H1 (cell line): ENCODE measurements around the gene ARHGAP6. TPM values are rescaled to one million over a fixed set of nuclear protein-coding genes. Genes with fewer than 3 reads are reported as not detected.

ENCODE experiments used
- CTCF ChIA-PET: fragments of 300-600 bp; sonication (Branson Sonifier 250); formaldehyde crosslinking; loops from one replicate; lab custom pipeline; 2021; ENCODE audit not compliant: partially characterized antibody; lab: Charles Lee
- POLR2A ChIA-PET: fragments of 300-600 bp; sonication (Branson Sonifier 250); formaldehyde crosslinking; loops from one replicate; lab custom pipeline; 2021; ENCODE audit warnings: inconsistent platforms; ENCODE audit not compliant: partially characterized antibody; lab: Charles Lee
- DNase-seq, 2 experiments: peaks; one replicate each; pipeline versions ENCODE4 v3.0.0 to v3.0.0-alpha.2; 2010 to 2022; ENCODE audit warnings: low spot score in 2 of 2, low read depth in 1 of 2, mixed read lengths in 1 of 2
- FAIRE-seq: peaks from 2 replicates; lab custom pipeline; 2011; peaks lifted over from hg19 to GRCh38; lab: Jason Lieb, UNC
- H2AFZ ChIP-seq: 2 replicates; pipeline ENCODE4 v1.8.1; 2012; ENCODE audit warnings: low read length, inconsistent platforms
- H2AK5ac ChIP-seq: 2 replicates; pipeline ENCODE4 v1.6.1; 2013; ENCODE audit warnings: low read depth, low read length
- H2BK120ac ChIP-seq: replicated peaks from 2 replicates; pipeline ENCODE3; 2013; ENCODE audit warnings: low read depth, low read length, inconsistent platforms
- H2BK12ac ChIP-seq: 2 replicates; pipeline ENCODE4 v1.6.1; 2013; ENCODE audit warnings: low read depth, low read length
- H2BK15ac ChIP-seq: 2 replicates; pipeline ENCODE4 v1.6.1; 2013; ENCODE audit warnings: low read length
- H2BK20ac ChIP-seq: 2 replicates; pipeline ENCODE4 v1.6.1; 2013; ENCODE audit warnings: low read length
- H2BK5ac ChIP-seq: 2 replicates; pipeline ENCODE4 v1.6.1; 2013; ENCODE audit warnings: low read depth, low read length
- H3K14ac ChIP-seq: 2 replicates; pipeline ENCODE4 v1.6.1; 2013; ENCODE audit warnings: inconsistent platforms; ENCODE audit not compliant: insufficient read length
- H3K18ac ChIP-seq: 2 replicates; pipeline ENCODE4 v1.6.1; 2013; ENCODE audit warnings: low read length; ENCODE audit errors: extremely low read depth
- H3K23ac ChIP-seq: 2 replicates; pipeline ENCODE4 v1.6.1; 2013; ENCODE audit warnings: inconsistent platforms; ENCODE audit not compliant: insufficient read length
- H3K23me2 ChIP-seq: 2 replicates; pipeline ENCODE4 v1.6.1; 2013; ENCODE audit warnings: low read depth, low read length
- H3K27ac ChIP-seq: 2 replicates; pipeline ENCODE4 v1.6.1; 2011; ENCODE audit warnings: low read depth, low read length, inconsistent platforms
- H3K27me3 ChIP-seq, 4 experiments: replicated peaks in 1 of 4; 1 replicate in 1 of 4; 2 replicates in 3 of 4; pipeline versions ENCODE4 v1.6.1 to v1.8.1; 2011 to 2013; ENCODE audit warnings: low read length in 3 of 4, mild to moderate bottlenecking in 3 of 4, inconsistent platforms in 2 of 4, mixed read lengths in 2 of 4, moderate library complexity in 1 of 4; ENCODE audit not compliant: control insufficient read depth in 3 of 4, insufficient read depth in 3 of 4; ENCODE audit errors: extremely low read depth in 1 of 4
- H3K36me3 ChIP-seq, 4 experiments: 2 replicates each; pipeline versions ENCODE4 v1.6.1 to v1.8.1; 2011 to 2013; ENCODE audit warnings: mild to moderate bottlenecking in 4 of 4, low read length in 3 of 4, moderate library complexity in 2 of 4, control low read depth in 1 of 4, inconsistent platforms in 1 of 4; ENCODE audit not compliant: insufficient read depth in 4 of 4, control insufficient read depth in 2 of 4
- H3K4ac ChIP-seq: replicated peaks from 2 replicates; pipeline ENCODE3; 2013; ENCODE audit warnings: low read length, low read depth, mixed read lengths, inconsistent platforms; ENCODE audit not compliant: insufficient read length
- H3K4me1 ChIP-seq, 4 experiments: replicated peaks in 1 of 4; 1 replicate in 1 of 4; 2 replicates in 3 of 4; pipeline versions ENCODE4 v1.6.1 to v1.8.1; 2011 to 2013; ENCODE audit warnings: low read length in 3 of 4, inconsistent platforms in 2 of 4, mixed read lengths in 1 of 4; ENCODE audit not compliant: insufficient read depth in 4 of 4, control insufficient read depth in 3 of 4
- H3K4me2 ChIP-seq, 2 experiments: 2 replicates each; pipeline versions ENCODE4 v1.6.1 to v1.8.1; 2011 to 2013; ENCODE audit warnings: low read depth in 2 of 2, low read length in 2 of 2, control low read depth in 1 of 2, inconsistent platforms in 1 of 2, mild to moderate bottlenecking in 1 of 2; ENCODE audit not compliant: insufficient read depth in 1 of 2
- H3K4me3 ChIP-seq, 4 experiments: fragments of 200-600, 300-600 bp in 1 of 4; sonication (generic), shearing (Covaris generic), sonication (Bioruptor Twin) in 1 of 4; 2 replicates each; pipeline versions ENCODE4 v1.5.1 to v1.8.1; 2011 to 2016; ENCODE audit warnings: low read length in 4 of 4, low read depth in 3 of 4, control low read depth in 2 of 4, inconsistent platforms in 2 of 4, mild to moderate bottlenecking in 2 of 4, mixed read lengths in 1 of 4, moderate library complexity in 1 of 4; ENCODE audit not compliant: insufficient read depth in 2 of 4; ENCODE audit errors: extremely low read depth in 1 of 4
- H3K56ac ChIP-seq: replicated peaks from 2 replicates; pipeline ENCODE3; 2013; ENCODE audit warnings: low read depth, mild to moderate bottlenecking, mixed read lengths, low read length, inconsistent platforms; ENCODE audit not compliant: insufficient read length
- H3K79me1 ChIP-seq: 2 replicates; pipeline ENCODE4 v1.6.1; 2013; ENCODE audit warnings: low read depth, low read length, control low read depth
- H3K79me2 ChIP-seq, 2 experiments: 2 replicates each; pipeline versions ENCODE4 v1.6.1 to v1.8.1; 2012 to 2013; ENCODE audit warnings: low read length in 2 of 2, mild to moderate bottlenecking in 2 of 2, inconsistent platforms in 1 of 2; ENCODE audit not compliant: insufficient read depth in 2 of 2, control insufficient read depth in 1 of 2
- H3K9ac ChIP-seq, 4 experiments: replicated peaks in 1 of 4; 1 replicate in 1 of 4; 2 replicates in 3 of 4; pipeline versions ENCODE4 v1.6.1 to v1.8.1; 2011 to 2013; ENCODE audit warnings: low read depth in 3 of 4, low read length in 3 of 4, control low read depth in 2 of 4, mild to moderate bottlenecking in 2 of 4, moderate library complexity in 2 of 4, inconsistent platforms in 1 of 4; ENCODE audit errors: extremely low read depth in 1 of 4
- H3K9me3 ChIP-seq, 2 experiments: 2 replicates each; pipeline versions ENCODE4 v1.6.1 to v1.8.1; 2012 to 2013; ENCODE audit warnings: mild to moderate bottlenecking in 2 of 2, moderate library complexity in 2 of 2, control low read depth in 1 of 2, inconsistent platforms in 1 of 2, low read depth in 1 of 2, low read length in 1 of 2, mixed read lengths in 1 of 2; ENCODE audit not compliant: insufficient read depth in 2 of 2
- H4K20me1 ChIP-seq, 2 experiments: replicated peaks in 1 of 2; 2 replicates each; pipeline versions ENCODE3 to v1.8.1; 2011 to 2013; ENCODE audit warnings: inconsistent platforms in 2 of 2, low read length in 2 of 2, mild to moderate bottlenecking in 1 of 2; ENCODE audit not compliant: insufficient read depth in 2 of 2, control insufficient read depth in 1 of 2
- H4K5ac ChIP-seq: 2 replicates; pipeline ENCODE4 v1.6.1; 2013; ENCODE audit warnings: low read length, low read depth, mixed read lengths, inconsistent platforms; ENCODE audit not compliant: insufficient read length
- H4K8ac ChIP-seq: 2 replicates; pipeline ENCODE4 v1.8.0; 2013; ENCODE audit warnings: mild to moderate bottlenecking, moderate library complexity, low read length, inconsistent platforms; ENCODE audit not compliant: insufficient read depth; ENCODE audit errors: extremely low read depth
- H4K91ac ChIP-seq: replicated peaks from 2 replicates; pipeline ENCODE3; 2013; ENCODE audit warnings: low read length, mixed read lengths, inconsistent platforms; ENCODE audit not compliant: insufficient read length
- CEBPB ChIP-seq: IDR thresholded peaks from 2 replicates; pipeline ENCODE4 v1.6.1; 2012; ENCODE audit warnings: low read depth, low read length
- RXRA ChIP-seq: IDR thresholded peaks from 2 replicates; pipeline ENCODE4 v1.6.1; 2011; ENCODE audit warnings: low read depth, mild to moderate bottlenecking, low read length, moderate library complexity; ENCODE audit not compliant: insufficient read depth
- TCF12 ChIP-seq: IDR thresholded peaks from 2 replicates; pipeline ENCODE4 v1.6.1; 2011; ENCODE audit warnings: low read depth, mild to moderate bottlenecking, low read length
- polyA plus RNA-seq, 7 experiments: library from polyadenylated mRNA; depleted of rRNA in 3 of 7; stranded (reverse) in 5 of 7; unstranded in 2 of 7; fragments of >200 nt in 5 of 7; fragments of 200-250 nt in 2 of 7; gene quantifications; 1 replicate in 5 of 7; 2 replicates in 1 of 7; 4 replicates in 1 of 7; pipeline versions ENCODE4 v1.2.1 to v1.2.3, GENCODE V29; 2011 to 2013; ENCODE audit warnings: missing spikeins in 2 of 7, mixed read lengths in 2 of 7
- total RNA-seq: library from RNA; stranded (reverse); fragmentation: NEBNext Ultra II Directional; extraction: Animal tissue kit (Norgen Biotek cat#: 25700); gene quantifications from 2 replicates; pipeline ENCODE4 v1.2.1, GENCODE V29; 2021

ARHGAP6 gene
- total and polyA plus RNA-seq, 2 of the 8 experiments (the other 6 are each of a cell fraction or from before 2014, with no cell fraction given) = 0.35 to 0.82 TPM

DNA sequence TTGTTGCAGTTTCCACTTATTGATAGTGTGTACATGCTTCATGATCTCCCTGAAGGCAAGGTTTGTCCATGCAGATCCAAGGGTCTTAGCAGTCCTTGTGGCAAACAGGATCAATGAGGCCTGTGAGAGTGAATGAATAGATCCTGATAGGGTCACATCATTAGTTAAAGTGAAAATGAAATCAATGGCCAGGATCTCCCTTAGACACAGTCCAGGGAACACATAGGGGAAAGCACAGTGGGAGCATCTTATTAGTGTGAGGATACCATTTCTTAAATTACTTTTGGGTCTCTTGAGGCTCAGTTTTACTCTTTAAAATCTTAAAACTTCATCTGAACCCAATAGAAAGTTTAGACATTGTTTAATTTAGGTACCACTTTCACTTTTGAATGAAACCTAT lies 59.3 kb downstream of the ARHGAP6 start:
- H3K23ac ChIP-seq = no peak overlapping the region
- no peak overlapping the region for H3K18ac ChIP-seq
- H3K79me1 ChIP-seq = no peaks in the 10 kb centered on the region
- no peak overlapping the region for H3K14ac ChIP-seq
- H3K4ac ChIP-seq = no peak overlapping the region
- no peak overlapping the region for H2BK5ac ChIP-seq
- no peak overlapping the region for H3K56ac ChIP-seq
- H2BK20ac ChIP-seq = no peak overlapping the region
- FAIRE-seq (no peak), DNase-seq (no peak)
- no peak overlapping the region for H2AK5ac ChIP-seq
- ChIA-PET POLR2A (no interaction called here), CTCF (no interaction called here)
- no peak overlapping the region for H3K4me2 ChIP-seq
- no peak overlapping the region for H2BK15ac ChIP-seq
- no peak overlapping the region for H4K5ac ChIP-seq
- H3K9me3 ChIP-seq = no peaks in the 10 kb centered on the region
- H4K8ac ChIP-seq = no peak overlapping the region
- H2BK120ac ChIP-seq = no peak overlapping the region
- H4K91ac ChIP-seq = no peak overlapping the region
- no peak for TF ChIP-seq TCF12
- TF ChIP-seq CEBPB = no peak
- TF ChIP-seq RXRA = no peak
- H3K36me3 ChIP-seq = no peaks in the 10 kb centered on the region
- H3K27ac ChIP-seq = no peak overlapping the region
- no peaks in the 10 kb centered on the region for H3K27me3 ChIP-seq
- H3K9ac ChIP-seq = no peak overlapping the region
- H3K4me1 ChIP-seq = no peaks in the 10 kb centered on the region
- H4K20me1 ChIP-seq = no peaks in the 10 kb centered on the region
- H3K4me3 ChIP-seq = no peak overlapping the region
- H2BK12ac ChIP-seq = no peak overlapping the region
- no peaks in the 10 kb centered on the region for H3K23me2 ChIP-seq
- H3K79me2 ChIP-seq = no peaks in the 10 kb centered on the region
- no peak overlapping the region for H2AFZ ChIP-seq
